Testis (tissue), 2 donors: Measurements from ENCODE around the gene TBRG1.

Experiments
- POLR2A ChIP-seq: fragments of 450-650 bp; IDR thresholded peaks from one replicate; pipeline ENCODE4 v1.6.1; 2017; ENCODE audit warnings: antibody characterized with exemption, mild to moderate bottlenecking, moderate library complexity
- TF ChIP-seq, protein P1 (sequence below), 3 experiments: fragments of 450-650 bp in 2 of 3; fragments of 200-600 bp in 1 of 3; sonication (generic) in 1 of 3; IDR thresholded peaks; one replicate each; pipeline ENCODE4 v1.5.1; 2016 to 2019; ENCODE audit warnings: antibody characterized with exemption in 3 of 3, mild to moderate bottlenecking in 2 of 3, moderate library complexity in 1 of 3

DNA sequence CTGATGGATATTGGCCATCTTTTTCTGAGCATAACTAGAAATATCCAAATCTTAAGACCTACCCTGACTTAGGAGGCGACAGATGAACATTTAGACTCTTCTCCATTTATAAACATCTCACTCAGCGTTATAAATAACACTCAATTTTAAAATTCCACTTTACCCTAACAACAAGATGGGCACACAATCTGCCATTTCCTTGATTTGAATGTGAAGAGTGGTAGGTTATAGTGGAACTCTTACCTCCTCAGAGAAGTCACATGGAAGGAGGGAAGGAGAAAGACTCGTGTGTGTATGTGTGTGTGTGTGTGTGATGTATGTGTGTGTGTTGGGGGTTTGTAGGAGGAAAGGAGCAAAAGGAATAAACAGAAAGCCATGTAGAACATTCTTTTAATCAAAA lies 35.8 kb downstream of the TBRG1 start:
- TF ChIP-seq, protein P1, sequence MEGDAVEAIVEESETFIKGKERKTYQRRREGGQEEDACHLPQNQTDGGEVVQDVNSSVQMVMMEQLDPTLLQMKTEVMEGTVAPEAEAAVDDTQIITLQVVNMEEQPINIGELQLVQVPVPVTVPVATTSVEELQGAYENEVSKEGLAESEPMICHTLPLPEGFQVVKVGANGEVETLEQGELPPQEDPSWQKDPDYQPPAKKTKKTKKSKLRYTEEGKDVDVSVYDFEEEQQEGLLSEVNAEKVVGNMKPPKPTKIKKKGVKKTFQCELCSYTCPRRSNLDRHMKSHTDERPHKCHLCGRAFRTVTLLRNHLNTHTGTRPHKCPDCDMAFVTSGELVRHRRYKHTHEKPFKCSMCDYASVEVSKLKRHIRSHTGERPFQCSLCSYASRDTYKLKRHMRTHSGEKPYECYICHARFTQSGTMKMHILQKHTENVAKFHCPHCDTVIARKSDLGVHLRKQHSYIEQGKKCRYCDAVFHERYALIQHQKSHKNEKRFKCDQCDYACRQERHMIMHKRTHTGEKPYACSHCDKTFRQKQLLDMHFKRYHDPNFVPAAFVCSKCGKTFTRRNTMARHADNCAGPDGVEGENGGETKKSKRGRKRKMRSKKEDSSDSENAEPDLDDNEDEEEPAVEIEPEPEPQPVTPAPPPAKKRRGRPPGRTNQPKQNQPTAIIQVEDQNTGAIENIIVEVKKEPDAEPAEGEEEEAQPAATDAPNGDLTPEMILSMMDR (IDR thresholded peaks at IDR 0.05): no peak
- TF ChIP-seq POLR2A: no peak
